NCI-H2227 (cell line): Measurements from ENCODE around the gene RHOT1.

Experiments
- DNase-seq: peaks from one replicate; lab custom pipeline; 2025; ENCODE audit not compliant: unreplicated experiment; lab: John Stamatoyannopoulos, UW

Gene RHOT1

DNA sequence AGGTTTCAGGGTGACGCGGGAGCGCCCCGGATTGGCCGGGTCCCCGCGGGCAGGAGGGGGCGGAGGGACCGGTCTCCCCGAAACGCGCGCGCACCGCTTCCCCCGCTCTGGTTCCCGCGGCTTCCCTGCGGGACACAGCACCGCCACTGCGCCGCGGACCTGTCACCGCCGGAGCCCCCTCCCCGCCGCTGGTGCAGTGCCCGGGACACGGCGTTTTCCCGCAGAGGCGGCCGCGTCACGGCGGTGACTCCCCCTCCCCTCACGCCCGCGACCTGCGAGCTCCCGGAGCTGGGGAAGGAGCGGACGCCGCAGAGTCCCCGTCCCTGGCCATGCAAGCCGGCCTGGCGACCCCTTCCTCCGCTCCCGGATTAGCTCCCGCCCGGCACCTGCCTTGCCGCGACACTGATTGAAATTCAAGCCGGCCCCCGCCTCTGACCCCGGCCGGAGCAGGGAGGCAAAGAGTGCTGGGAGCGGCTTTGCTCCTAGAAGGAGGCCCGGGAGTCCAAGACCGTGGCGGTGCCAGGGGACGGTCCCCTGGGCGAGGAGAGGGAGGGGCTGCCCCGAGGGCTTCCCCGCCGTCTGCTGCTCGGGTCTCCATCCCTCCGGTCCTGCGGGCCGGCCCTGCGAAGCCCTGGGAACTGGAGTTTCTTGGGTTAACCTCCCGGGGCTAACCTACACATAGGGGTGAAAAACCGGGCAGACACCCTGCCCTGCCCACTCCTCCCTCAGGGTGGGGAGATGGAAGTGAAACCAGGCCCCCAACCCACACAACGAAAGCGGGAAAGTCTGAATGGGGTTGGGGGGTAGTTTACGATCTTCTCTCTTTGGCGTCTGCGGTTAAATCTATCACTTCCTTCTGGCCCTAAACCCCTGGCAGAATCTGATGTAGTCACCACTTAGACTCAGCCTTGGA is 124.3 kb downstream of the RHOT1 start:
- no peak for DNase-seq

DNA sequence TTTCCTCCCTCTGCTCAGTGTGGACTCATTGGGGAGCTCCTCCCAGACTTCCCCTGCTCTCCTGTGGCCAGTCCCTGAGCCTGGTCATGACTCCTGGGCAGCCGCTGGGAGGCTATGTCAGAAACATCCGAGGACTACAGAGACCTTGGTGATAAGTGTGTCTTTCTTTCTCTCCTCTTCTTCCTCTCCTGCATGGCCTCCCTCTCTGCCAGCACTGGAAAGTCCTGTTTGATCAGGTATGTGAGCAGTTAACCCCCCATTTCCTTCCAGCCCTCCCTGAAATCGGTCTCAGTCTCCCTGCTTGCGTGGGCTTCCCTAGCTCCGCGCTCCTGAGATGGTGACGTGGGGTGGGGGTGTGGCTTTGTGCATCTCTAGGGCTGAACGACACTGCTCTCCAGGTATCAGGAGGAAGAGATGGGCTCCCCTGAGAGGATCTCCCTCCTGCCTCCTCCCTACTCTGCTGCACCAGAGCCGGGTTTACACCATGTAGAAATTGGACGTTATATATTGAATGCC is 125.4 kb downstream of the RHOT1 start:
- peak; percentile 17 for DNase-seq

DNA sequence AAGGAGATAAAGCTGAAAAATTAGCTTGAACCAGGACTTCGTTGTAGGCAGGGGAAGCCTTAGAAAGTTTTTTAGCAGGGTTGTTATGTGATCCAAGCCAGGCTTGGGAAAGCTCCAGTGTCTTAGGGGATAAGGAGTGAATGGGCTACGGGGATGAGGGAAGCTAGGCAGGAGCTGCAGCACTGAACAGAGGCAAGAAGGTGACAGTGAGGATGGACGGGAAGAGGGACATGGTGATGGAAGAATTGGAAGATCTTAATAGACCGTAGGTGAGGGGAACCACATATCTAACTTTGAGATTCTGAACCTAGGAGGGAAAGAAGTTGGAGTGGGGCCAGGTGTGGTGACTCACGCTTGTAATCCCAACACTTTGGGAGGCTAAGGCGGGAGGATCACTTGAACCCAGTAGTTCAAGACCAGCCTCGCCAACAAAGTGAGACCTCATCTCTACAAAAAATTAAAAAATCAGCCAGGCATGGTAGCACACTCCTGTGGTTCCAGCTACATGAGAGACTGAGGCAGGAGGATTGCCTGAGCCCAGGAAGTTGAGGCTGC is 126.5 kb downstream of the RHOT1 start:
- DNase-seq: no peak

DNA sequence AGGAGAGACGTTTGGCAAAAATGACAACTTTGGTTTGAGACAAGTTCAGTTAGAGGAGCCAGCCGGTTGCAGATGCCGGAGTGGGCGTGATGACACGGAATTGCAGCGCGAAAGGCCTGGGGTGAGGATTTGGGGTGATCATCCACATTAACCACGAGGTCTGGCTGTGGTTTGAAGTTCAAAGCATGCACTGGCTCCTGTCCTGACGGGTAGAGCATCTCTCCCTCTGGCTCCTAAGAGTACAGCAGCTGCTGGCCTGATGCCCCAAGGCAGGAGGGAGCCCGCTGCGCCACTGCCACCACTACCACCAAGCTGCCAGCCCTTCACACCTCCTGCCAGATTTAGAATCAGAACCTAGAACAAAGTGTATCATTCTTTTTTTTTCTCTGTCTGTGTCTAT is 127.1 kb downstream of the RHOT1 start:
- DNase-seq: no peak

DNA sequence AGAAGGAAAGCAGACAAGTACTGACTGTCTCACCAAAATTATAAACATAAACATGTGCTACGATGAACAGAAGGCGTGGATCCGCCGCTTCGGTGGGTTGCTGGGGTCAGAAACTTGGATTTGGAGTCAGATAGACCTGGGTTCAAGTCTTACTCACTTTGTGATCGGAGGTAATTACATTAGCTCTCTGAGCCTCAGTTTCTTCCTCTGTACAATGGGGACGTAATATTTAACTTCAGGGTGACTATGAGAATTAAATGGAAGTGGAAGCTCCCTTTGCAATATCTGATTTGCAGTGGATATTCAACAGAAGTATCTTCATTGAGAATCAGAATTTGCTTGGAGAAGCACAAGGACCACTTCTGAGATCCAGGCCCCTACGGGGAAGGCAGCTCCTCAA is 129.5 kb downstream of the RHOT1 start:
- DNase-seq: no peak

DNA sequence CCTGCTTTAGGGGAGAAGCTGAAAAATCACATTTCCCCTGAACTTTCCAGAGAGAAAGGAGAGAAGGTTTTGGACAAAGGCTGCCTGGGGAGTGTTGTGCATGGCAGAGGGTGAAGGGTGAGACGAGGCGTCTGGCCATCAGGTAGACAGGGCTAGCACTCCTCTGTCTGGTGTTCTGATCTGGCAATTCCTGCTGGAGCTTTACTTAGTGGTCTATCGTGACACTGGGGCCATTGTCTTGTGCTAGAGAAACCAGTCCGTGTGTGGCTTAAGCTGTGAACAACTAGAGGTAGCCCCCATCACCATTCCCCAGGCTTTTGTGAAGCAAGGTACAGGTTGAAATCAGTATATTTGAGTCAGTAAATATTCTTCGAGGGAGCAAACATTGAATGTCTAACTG is 131.8 kb downstream of the RHOT1 start:
- no peak for DNase-seq

DNA sequence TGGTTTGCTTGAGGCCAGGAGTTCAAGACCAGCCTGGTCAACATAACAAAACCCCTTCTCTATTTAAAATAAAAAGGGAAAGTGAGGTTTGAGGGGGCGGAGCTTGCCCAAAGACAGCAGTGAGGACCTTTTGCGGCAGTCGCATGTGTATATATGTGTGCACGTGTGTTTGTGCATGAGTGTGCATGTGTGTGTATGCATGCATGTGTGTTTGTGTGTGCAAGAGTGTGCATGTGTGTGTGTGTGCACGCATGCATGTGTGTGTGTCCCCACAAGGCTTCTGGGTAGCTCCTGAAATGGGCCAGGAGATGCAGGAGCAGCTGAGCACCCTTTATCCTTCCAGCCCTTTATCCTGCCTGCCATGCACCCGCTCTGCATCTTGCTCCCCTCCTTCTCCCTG is 132.3 kb downstream of the RHOT1 start:
- no peak for DNase-seq
